ENCODE data around the gene BCR. TPM values are rescaled to one million over a fixed set of nuclear protein-coding genes. Genes with fewer than 3 reads are reported as not detected.

Gene BCR
- total RNA-seq, 4 donors from 2014 or later, result 36.9 to 514 (median 91.0) TPM

DNA sequence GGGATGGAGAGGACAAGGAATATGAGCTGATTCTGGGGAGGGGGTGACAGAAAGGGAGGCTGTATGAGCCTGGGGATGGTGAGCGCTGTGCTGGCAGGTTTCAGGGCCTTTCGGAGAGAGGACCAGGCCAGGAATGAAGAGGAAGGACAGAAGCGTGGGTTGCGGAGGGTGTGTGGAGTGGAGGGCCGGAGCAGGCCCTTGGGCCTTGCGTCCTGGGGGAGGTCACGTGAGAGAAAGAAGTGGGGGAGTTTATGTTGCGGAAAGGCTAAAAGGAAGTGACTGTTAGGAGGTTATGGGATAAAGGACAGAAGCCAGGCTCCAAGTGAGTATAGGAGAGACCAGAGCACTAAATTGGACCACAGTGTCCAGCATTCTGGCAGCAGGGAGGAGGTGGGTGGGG, 17.5 kb downstream of the BCR start:
- Histone ChIP-seq H3K36me3 (no peaks in the 10 kb centered on the region), H3K9me3 (no peaks in the 10 kb centered on the region), H3K4me1 (peaks cover 0 to 8% (median 0%) of the 10 kb centered on the region in 4 donors), H3K27me3 (no peaks in the 10 kb centered on the region), H3K27ac (no peak overlapping the region), H3K4me3 (no peak overlapping the region)
- in situ Hi-C loops (cut with MboI; ENCODE audit: low pct_ligation_motif_present in 1 of 4, low pct_unique_long_range_greater_than_20kb in 1 of 4, low sequenced_read_pairs in 3 of 4) (no loop called here), intact Hi-C loops (cut with DNase I; ENCODE audit: low total_unique reads) (no loop called here)
- 79 to 95% methylated on average over 8 of the region's 8 CpGs for WGBS, 2 donors (ENCODE audit: low coverage in 1 of 2)
- no peak for DNase-seq
- TF ChIP-seq POLR2AphosphoS5 (IDR thresholded peaks at IDR 0.05) (no peak), POLR2A (IDR thresholded peaks at IDR 0.05) (no peak), CTCF (IDR thresholded peaks at IDR 0.05) (no peak)

- no peak overlapping the region for H3K4me3 ChIP-seq
- no peak for DNase-seq
- no peak overlapping the region for H3K27ac ChIP-seq
- intact Hi-C loops (cut with DNase I; ENCODE audit: low total_unique reads), result no loop called here
- 82% methylated on average over 8 of the region's 8 CpGs; no CpG with 5 or more reads in 1 of the 2 donors for WGBS, 2 donors (ENCODE audit: low coverage in 1 of 2)
- in situ Hi-C loops (cut with MboI; ENCODE audit: low pct_ligation_motif_present in 1 of 4, low pct_unique_long_range_greater_than_20kb in 1 of 4, low sequenced_read_pairs in 3 of 4), result no loop called here
- no peaks in the 10 kb centered on the region for H3K36me3 ChIP-seq
- H3K4me1 ChIP-seq, result peaks cover 0 to 8% (median 0%) of the 10 kb centered on the region in 4 donors
- H3K9me3 ChIP-seq, result no peaks in the 10 kb centered on the region
- TF ChIP-seq EP300 (IDR thresholded peaks at IDR 0.05; ENCODE audit: low read depth), result no peak
- no peaks in the 10 kb centered on the region for H3K27me3 ChIP-seq
These were observed 18.9 kb downstream of the BCR start for GRCh38 chr22:23199159-23199558.

GRCh38 chr22:23200898-23201297, 20.6 kb downstream of the BCR start:
- no peak for DNase-seq
- WGBS, 2 donors (ENCODE audit: low coverage in 1 of 2), result 92% methylated on average over 5 of the region's 5 CpGs; no CpG with 5 or more reads in 1 of the 2 donors
- no peak overlapping the region for H3K27ac ChIP-seq

GRCh38 chr22:23202812-23203451, 22.6 kb downstream of the BCR start:
- WGBS, 2 donors (ENCODE audit: low coverage in 1 of 2), result 83 to 100% methylated on average over 1 to 4 of the region's 4 CpGs

More at GRCh38 chr22:23200898-23201297, 20.6 kb downstream of the BCR start:
- in situ Hi-C loops (cut with MboI; ENCODE audit: low pct_ligation_motif_present in 1 of 4, low pct_unique_long_range_greater_than_20kb in 1 of 4, low sequenced_read_pairs in 3 of 4) (no loop called here), intact Hi-C loops (cut with DNase I; ENCODE audit: low total_unique reads) (no loop called here)
- no peak for TF ChIP-seq POLR2AphosphoS5 (IDR thresholded peaks at IDR 0.05)
- no peak for TF ChIP-seq EP300 (IDR thresholded peaks at IDR 0.05; ENCODE audit: low read depth)
- TF ChIP-seq POLR2A (IDR thresholded peaks at IDR 0.05), result no peak
- TF ChIP-seq CTCF (IDR thresholded peaks at IDR 0.05), result no peak
- no peaks in the 10 kb centered on the region for H3K9me3 ChIP-seq
- no peaks in the 10 kb centered on the region for H3K27me3 ChIP-seq
- peaks cover 0 to 17% (median 3%) of the 10 kb centered on the region in 4 donors for H3K4me1 ChIP-seq
- no peak overlapping the region for H3K4me3 ChIP-seq
- no peaks in the 10 kb centered on the region for H3K36me3 ChIP-seq

More at GRCh38 chr22:23202812-23203451, 22.6 kb downstream of the BCR start:
- H3K9me3 ChIP-seq, result no peaks in the 10 kb centered on the region
- H3K4me1 ChIP-seq, result peaks cover 0 to 17% (median 3%) of the 10 kb centered on the region in 4 donors
- H3K36me3 ChIP-seq, result no peaks in the 10 kb centered on the region
- H3K27me3 ChIP-seq, result no peaks in the 10 kb centered on the region
- in situ Hi-C loops (cut with MboI; ENCODE audit: low pct_ligation_motif_present in 1 of 4, low pct_unique_long_range_greater_than_20kb in 1 of 4, low sequenced_read_pairs in 3 of 4), result no loop called here
- intact Hi-C loops (cut with DNase I; ENCODE audit: low total_unique reads), result no loop called here
- no peak overlapping the region for H3K4me3 ChIP-seq
- no peak overlapping the region for H3K27ac ChIP-seq
- no peak for DNase-seq
- no peak for TF ChIP-seq POLR2AphosphoS5 (IDR thresholded peaks at IDR 0.05)
- TF ChIP-seq EP300 (IDR thresholded peaks at IDR 0.05; ENCODE audit: low read depth), result no peak
- TF ChIP-seq CTCF (IDR thresholded peaks at IDR 0.05), result no peak
- no peak for TF ChIP-seq POLR2A (IDR thresholded peaks at IDR 0.05)

All from transverse colon (tissue), 4 donors.